Stimulated activated CD4-positive, alpha-beta T cell treated with anti-CD3 and anti-CD28 coated beads, Interleukin-1b, Interleukin-23, amount 100 ng/mL, for 1 hour (primary cell): ENCODE measurements around the gene KIRREL1.
"Not testable (repeated sequence)": the region's sequence is repeated elsewhere in the genome, so short reads cannot be mapped to it uniquely, and the experiment has no call there.

ENCODE experiments used
- DNase-seq, 2 donors: peaks; one replicate each; pipeline ENCODE4 v3.0.0-alpha.2; 2020; ENCODE audit warnings: low read depth in 2 of 2

Gene KIRREL1

DNA sequence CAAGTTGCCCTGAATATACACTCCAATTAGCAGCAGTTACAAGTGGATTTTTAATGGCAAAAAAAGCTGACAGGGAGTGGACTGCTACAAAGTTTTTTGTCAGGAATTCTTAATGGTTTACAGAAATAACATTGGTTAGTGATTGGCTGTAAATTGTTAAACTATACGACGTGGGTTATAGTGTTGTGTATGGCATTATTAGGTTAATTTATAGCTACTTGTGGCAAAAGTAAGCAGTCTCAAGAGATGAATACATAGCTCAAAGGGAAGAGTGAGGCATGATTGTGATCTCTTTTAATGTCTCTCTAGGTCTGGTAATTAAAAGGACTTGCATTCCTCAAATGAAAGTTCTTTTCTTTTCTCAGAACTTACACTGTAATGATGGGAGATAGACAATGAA lies 111.4 kb downstream of the KIRREL1 start:
- no peak for DNase-seq

DNA sequence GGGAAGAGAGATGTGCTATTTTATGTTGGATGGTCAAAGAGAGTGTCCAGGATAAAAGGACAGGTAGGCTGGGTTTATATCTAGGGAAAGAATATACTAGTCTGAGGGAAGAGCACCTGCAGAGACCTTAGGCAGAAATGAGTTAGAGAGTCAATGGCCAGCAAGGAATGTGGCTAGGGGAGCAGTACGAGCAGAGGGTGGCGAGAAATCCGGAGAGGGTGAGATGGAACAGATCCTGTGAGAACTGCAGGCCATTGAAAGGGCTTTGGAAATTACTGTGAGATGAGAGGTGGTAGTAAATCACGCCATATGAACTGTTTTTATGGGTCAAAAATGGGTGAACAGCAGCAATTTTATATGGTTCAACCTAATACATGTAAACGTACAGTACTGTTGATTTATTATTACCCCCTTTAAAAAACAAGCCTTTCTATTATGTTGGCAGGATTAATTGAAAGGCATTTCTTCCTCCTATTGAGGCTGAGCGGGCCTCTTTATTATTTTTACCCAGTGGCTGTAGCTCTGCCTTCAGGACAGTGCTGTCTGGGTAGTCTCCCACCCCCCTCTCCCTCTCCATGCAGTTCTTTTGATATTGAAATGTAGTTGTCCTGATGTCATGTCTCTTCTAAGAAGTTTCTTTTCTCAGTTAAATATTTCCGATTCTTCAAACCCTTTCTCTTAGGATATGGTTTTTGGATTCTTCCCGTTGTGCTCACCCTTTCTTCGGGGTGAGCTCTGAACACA lies 112.1 kb downstream of the KIRREL1 start:
- DNase-seq = no peak

- DNase-seq = no peak
Observed at GRCh38 chr1:158107916-158108315, 114.5 kb downstream of the KIRREL1 start.

DNA sequence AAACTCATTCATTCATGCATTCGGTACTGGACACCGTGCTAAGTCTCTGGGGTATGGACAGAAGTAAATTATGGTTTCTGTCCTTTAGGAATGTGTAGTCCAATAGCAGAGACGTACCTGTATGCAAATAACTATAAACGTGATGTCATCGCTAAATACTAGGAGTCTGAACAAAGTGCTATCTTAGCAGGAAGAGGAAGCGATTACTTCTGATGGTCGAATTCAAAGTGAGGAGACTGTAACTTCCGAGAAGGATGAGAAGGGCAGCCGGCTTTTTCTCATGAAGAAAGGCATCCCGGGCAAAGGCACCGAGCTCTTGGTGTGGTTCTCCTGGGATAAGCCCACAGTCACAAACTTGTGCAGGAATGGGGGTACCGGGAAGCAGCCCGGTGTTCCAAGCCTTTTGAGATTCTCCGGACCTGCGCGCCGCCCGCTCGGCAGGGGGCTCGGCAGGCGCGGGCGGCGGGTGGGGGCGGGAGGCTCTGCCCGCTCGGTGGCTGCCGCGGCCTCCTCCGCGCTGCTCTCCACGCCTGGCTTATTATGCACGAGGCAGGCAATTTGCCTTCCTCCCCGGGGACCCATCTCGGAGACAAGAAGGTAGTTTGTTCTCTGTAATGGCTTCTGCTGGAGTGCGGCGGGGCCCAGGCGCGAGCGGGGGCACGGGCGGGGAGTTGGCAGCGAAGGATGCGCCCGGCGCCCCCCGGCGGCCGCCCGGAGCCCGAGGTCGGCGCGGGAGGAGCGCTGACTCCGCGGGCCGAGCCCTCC lies 119.7 kb downstream of the KIRREL1 start:
- peak in 1 of 2 donors; percentile 19 for DNase-seq

DNA sequence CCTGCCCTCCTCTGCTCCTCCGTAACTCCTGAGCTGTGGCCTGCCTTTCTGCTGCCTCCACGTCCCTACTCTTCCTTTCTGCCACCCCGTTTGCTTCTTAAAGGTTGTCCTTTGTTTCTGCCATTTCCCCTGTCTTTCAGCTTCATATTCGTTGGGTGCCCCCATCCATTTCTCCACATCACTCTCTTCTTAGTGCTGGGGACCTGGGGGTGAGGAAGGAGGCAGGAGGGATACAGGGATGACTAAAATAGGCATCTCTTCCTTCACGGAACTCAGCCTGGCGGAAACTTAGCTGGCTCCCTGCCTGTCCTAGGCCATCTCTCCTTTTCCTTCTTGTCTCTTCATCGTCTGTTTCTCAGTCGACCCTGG lies 120.3 kb downstream of the KIRREL1 start:
- no peak for DNase-seq

DNA sequence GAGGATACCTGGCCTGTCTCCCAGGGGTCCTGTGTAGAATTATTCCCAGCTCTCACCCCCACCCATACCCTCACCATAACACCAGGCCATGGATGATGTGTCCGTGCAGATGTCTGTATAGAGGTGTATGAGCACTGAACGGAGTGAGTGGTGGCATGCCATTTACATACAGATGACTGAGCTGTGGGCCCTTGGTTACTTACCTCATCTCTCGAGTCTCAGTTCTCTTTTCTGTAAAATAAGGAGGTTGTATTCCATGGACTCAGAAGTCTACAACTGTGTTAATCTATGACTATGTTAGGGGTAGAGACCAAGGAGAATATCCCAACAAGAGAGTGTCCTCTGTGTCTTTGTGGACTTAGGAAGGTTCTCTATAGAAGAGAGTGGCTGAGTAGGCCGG lies 121.7 kb downstream of the KIRREL1 start:
- no peak for DNase-seq

DNA sequence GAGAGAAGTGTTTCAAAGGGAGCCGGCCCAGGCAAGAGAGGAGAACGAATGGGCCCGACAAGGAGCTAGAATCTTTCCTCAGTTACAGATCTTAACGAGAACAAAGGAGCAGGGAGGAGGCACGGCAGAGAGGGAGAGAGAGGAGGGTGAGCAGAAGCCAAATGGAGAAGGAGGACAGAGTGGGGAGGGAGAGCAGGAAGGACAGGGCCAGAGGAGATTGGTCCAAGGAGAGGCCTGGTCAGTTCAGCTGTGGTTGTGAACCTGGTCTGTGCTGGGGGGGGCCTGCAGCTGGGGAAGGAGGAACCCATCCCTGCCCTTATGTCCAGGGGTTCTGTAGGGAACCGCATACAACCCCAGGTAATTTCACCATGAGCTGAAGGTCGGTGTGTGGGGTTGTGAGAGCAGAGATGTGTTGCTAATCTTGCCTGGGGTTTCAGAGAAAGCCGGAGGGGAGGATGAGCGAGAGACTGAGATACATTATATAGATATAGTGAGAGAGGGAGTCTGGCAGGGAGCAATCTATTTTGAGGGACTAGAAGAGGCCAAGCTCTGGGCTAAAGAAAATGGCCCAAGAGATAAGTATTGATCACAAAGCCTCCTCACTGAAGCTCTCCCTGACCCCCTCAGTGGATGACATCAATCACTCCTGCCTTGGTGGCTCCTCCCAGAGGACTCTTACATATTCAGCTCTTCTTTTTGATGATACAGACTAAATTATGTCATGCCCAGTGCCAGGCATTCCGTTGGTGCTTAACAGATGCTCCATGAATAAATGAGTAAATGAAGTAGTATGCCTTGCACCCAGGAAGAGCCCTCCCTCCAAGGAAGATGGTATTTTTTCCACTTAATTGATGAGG lies 123.1 kb downstream of the KIRREL1 start:
- DNase-seq = no peak

DNA sequence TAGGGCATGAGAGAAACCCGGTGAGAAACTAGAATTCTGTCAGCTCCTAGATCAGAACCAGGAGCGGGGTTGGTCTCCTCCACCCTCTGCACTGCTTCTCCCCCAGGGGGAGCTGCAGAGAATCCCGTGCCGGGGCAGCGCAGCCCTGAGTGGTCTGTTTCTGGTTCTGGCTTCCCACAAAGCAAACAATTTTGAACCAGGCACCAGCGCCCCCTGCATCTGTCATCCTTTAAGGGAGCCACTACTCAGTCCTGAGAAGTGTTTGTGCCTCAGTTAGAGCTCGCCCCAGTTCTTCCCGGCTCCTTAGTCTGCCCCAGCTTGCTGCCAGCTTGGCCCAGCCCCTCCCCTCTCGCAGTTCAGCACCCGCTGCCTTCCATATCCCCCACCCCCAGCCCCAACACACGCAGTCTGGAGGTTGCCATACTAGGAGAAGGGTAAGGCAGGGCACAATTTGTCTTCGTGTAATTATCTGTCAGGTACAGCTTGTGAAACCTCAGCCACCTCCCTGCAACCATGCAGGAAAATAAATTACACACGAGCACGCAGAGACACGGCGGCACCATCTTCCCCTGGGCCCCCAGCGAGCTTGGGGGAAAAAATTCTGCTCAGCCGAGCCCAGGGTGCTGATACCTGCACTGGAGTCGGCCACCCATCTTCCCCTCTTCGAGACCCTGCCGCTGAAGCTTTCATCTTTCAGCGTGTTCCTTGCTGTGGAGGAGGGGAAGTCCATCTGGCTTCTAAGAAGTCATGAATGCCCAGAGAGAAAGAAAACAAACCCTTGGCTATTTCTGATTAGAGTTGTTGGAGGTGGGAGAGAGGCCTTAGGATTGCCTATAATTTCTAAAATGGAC lies 124.6 kb downstream of the KIRREL1 start:
- DNase-seq = peak in 1 of 2 donors; percentile 23

- DNase-seq = no peak
Observed at GRCh38 chr1:158118713-158119402, 125.4 kb downstream of the KIRREL1 start.

GRCh38 chr1:158119976-158120653 lies 126.7 kb downstream of the KIRREL1 start:
- DNase-seq = no peak

DNA sequence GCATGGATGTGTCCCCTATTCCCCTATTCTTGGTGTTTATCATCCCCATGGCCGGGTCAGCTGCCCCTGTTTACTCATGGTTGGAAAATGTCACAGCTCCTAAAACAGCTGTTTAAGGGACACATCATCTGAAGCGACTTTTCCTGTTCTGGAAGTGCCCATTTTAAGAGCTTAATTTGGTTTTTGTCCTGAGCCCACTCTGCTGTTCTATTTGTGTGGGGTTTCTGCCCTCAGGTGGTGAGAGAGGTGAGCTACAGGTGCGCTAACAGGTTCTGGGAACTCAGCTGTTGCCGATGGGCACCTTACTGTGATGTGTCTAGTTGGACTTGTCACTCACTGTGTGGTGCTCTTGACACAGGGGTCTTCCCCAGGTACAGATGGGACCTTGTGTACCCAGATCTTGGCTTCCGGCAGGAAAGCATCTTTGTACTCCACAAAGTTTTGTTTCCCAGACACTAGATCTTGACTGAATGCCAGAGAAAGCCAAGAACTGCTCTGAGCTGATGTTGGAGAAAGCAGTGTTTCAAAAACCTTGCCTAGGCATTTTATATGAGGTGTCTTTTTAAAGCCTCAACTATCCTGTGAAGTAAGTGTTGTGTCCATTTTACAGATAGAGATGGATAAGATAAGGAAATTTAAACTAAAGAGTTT lies 128.3 kb downstream of the KIRREL1 start:
- no peak for DNase-seq

DNA sequence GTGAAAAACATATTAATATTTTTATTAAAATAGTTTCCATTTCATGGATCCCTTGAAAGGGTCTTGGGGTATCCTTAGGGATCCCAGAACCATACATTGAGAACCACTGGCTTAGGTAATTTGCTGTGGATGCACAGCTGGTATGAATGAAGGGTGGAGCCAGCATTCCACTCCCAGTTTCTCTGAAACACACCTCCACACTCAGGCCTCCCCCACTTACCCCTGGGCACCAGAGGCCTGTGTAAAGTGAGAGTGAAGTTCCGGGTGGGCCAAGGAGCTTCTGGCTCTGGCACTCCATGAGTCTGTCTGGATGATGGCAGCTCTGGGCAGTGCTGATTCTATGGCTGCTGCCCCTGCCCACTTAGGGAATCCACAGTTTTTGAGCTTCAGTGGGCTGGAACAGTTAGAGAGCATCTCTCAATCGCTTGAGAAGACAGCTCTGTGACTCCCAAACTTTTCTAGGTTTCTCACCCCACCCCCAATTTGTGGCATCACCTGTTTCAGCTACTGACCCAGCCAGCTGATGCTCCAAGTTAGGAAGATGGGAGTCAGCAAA lies 129.5 kb downstream of the KIRREL1 start:
- DNase-seq = no peak

DNA sequence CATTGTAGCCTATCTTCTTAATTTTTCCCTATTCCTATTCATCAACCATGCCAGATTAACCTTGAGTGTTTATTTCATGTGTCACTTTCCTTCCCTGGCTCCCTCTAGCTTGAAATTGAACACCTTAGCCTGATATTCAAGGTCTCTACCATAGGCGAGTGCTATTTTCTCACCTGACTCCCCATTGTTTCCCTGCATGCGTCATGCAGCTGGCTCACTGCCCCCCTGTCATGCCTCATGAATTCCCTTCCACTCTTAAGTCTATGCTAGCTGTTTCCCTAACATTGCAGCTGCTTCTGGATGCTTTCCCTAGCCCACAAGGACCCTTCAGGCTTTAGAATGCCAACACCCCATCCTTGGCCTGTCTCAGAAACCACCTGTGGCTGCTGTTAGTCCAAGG lies 130.6 kb downstream of the KIRREL1 start:
- DNase-seq = no peak

DNA sequence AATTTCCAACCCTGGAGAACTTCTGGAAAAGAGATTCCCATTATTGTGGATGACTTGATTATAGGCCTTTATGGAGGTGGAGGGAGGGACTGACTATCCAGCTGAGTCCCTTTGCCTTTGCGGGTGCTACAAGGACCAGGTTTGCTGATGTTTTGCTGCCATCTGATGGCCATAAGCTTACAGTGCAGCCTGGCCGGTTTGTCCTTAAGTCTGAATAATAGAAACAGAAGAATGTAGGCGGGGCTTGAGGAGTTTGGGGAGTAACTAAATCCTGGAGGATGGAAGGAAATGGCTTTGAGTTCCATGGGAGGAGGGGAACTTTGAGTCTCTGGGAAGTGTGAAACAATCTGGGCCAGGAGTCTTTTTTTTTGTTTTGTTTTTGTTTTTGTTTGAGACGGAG lies 131.6 kb downstream of the KIRREL1 start:
- peak in 1 of 2 donors; percentile 34 for DNase-seq

- no peak for DNase-seq
Observed at GRCh38 chr1:158126425-158126824, 133.0 kb downstream of the KIRREL1 start.

- not testable (repeated sequence) for DNase-seq
Observed at GRCh38 chr1:158128531-158128930, 135.1 kb downstream of the KIRREL1 start.

DNA sequence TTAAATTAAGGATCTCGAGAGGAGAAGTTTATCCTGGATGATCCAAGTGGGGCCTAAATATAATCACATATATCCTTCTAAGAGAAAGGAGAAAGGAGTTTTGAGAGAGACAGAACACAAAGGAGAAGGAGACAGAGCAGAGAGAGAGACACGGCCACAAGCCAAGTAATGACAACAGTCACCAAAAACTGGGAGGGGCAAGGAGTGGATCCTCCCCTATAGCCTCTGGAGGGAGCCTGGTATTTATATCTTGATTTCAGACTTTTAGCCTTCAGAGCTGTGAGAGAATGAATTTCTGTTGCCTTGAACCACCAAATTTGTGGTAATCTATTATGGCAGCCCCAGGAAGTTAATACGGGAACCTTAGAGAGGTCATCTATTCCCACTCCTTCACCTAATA lies 137.8 kb downstream of the KIRREL1 start:
- no peak for DNase-seq

GRCh38 chr1:158140764-158141192 lies 147.3 kb downstream of the KIRREL1 start:
- DNase-seq = no peak

GRCh38 chr1:158145173-158145719 lies 151.8 kb downstream of the KIRREL1 start:
- no peak for DNase-seq
